NCI-H526 (cell line): ENCODE data around the gene POLD1.
A peak's percentile ranks its signal among the peaks of the same experiment; 100 is the strongest.
"Not testable (repeated sequence)": the region's sequence is repeated elsewhere in the genome, so short reads cannot be mapped to it uniquely, and the experiment has no call there.

Experiments used
- DNase-seq, 2 experiments: peaks; one replicate each; lab custom pipeline; 2025; lab: John Stamatoyannopoulos, UW

POLD1 gene

DNA sequence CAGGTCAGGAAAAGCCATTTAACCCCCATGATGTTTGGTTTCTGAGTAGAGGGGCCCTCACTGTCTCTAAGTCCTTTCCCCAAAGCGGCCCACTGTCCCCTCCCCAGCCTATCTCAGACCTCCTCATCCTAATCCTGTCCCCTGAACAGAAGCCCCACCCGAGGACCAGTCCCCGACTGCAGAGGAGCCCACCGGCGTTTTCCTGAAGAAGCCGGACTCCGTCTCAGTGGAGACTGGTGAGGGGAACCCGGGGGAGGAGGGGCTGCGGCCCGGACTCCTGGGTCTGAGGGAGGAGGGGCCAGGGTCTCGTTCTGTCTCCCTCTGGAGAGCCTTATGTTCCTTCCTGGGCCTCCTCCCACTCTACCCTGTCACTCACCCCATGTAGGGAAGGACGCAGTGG is 51.5 kb downstream of the POLD1 start:
- DNase-seq = no peak

GRCh38 chr19:50437862-50438449 is 53.8 kb downstream of the POLD1 start:
- no peak for DNase-seq

DNA sequence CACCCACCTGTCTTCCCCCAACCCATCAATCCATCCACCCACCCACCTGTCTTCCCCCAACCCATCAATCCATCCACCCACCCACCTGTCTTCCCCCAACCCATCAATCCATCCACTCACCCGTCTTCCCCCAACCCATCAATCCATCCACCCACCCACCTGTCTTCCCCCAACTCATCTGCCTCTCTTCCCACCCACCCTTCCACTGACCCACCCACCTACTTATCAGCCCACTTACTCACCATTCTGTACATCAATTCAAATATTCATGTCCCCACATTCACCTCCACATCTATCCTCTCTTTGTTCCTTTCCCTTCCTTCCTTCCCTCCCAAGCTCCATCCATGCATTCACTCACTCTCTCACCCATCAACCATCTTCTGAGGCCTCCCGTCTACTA is 55.0 kb downstream of the POLD1 start:
- not testable (repeated sequence) for DNase-seq

- DNase-seq = no peak
Measured at GRCh38 chr19:50444059-50444458, 59.9 kb downstream of the POLD1 start.

DNA sequence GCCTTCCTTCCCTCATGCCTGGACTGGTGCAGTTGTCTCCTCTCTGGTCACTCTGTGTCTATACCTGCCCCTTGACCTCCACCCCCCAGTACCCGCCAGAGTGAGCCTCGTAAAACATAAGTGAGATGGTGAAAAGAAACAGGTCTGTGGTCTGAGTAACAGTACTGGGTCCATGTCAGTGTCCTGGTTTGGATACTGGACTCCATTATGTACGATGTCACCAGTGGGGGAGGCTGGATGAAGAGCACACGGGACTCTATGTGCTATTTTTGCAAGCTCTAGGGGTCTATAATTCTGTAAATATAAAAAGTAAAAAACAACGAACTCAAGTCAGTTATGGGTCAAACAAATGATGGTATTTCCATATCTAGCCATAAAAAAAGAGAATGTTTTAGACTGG is 62.9 kb downstream of the POLD1 start:
- no peak for DNase-seq

GRCh38 chr19:50447750-50448149 is 63.6 kb downstream of the POLD1 start:
- no peak for DNase-seq

DNA sequence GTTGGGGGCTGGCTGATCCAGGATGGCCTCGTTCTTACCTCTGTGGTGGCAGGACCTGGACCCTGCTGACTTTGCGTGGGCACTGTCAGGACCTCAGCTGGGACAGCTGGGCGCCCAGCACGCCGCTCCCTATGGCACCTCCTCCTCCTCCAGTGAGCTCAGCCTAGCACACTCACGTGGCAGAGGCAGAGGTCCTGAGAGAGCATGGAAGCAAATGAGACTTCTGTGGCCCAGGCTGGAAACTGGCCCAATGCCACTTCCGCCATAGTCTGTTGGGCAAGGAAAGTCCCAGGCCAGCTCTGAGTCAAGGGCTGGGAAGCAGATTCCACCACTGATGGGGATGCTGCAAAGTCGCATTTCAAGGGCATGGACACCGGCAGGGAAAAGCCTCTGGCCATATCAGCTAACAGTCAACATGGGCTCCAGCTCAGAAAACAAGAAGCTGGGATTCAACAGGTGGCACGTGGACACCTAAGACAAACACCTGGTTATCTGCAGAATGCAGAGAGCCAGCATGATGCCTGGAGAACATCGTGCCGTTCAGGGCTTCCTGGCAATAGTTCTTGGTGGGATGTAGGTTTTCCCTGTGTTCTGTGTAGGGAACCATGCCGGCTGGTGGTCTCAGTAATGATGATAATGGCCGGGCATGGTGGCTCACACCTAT is 65.2 kb downstream of the POLD1 start:
- peak in 1 of 2 experiments; percentile 20 for DNase-seq

DNA sequence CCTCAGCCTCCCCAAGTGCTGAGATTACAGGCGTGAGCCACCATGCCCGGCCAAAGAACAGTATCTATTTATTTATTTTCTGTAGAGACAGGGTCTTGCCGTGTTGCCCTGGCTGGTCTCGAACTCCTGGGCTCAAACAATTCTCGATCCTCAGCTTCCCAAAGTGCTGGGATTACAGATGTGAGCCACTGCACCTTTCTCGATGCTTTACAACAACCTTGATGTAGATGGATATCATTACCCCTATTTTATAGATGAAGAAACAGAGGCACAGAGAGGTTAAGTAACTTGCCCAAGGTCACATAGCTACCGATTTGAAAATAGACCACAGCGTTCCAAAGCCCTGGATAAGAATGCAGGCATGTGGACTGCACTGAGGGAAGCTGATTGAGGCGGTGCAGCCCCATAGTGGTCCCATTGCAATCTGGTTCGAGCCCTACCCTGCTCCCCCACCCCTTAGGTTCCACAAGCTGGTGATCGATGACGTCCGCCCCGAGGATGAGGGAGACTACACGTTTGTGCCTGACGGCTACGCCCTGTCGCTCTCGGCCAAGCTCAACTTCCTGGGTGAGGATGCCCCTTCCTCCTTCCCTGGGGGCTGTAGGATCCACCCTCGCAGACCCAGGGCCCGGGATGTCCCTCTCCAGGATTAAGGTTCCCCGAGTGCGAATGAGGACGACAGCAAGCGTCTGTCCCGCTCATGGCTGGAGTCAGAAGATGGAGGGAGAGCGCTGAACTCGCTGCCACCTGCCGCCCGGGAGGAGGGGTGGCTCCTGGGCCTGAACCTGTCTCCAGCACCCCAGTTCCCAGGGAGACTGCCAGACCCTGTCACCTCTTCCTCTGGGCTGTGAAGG is 66.4 kb downstream of the POLD1 start:
- no peak for DNase-seq

- no peak for DNase-seq
Measured at GRCh38 chr19:50451223-50451534, 67.0 kb downstream of the POLD1 start.

- no peak for DNase-seq
Measured at GRCh38 chr19:50453243-50453642, 69.1 kb downstream of the POLD1 start.

- no peak for DNase-seq
Measured at GRCh38 chr19:50455992-50456391, 71.8 kb downstream of the POLD1 start.

GRCh38 chr19:50457300-50457699 is 73.2 kb downstream of the POLD1 start:
- DNase-seq = no peak

DNA sequence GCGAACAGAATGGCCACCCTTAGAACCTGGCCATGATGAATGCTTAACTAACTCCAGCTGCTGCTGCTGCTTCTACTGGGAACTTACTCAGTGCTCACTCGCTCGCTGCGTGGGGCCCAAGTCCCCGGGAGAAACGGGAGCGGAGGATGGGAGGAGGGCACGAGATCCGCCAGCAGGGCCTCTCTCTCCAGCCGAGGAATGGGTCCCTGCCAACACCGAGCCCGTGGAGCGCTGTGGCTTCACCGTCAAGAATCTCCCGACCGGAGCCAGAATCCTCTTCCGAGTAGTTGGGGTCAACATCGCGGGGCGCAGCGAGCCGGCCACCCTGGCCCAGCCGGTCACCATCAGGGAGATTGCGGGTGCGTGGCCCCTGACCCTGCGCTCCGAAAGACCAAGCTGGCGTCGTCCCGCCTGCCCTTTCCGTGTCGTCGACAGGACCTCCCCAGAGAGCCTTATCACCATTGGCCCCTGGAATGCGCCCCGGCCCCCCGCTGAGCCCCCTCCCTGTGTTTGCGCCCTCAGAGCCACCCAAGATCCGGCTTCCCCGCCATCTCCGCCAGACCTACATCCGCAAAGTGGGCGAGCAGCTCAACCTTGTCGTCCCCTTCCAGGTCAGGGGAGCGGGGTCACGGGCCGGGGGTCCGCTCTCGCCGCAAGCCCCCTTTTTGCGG is 74.4 kb downstream of the POLD1 start:
- DNase-seq = peak in 1 of 2 experiments; percentile 23

DNA sequence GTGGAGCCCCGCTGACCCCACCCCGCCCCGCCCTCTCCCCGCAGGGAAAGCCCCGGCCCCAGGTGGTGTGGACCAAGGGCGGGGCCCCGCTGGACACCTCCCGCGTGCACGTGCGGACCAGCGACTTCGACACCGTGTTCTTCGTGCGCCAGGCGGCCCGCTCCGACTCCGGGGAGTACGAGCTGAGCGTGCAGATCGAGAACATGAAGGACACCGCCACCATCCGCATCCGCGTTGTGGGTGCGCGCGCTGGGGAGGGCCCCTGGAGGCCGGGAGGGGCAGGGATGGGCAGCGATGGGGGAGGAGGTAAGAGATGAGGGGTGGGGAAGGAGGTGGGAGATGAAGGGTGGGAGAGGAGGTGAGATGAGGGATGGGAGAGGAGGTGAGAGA is 74.9 kb downstream of the POLD1 start:
- DNase-seq = no peak

DNA sequence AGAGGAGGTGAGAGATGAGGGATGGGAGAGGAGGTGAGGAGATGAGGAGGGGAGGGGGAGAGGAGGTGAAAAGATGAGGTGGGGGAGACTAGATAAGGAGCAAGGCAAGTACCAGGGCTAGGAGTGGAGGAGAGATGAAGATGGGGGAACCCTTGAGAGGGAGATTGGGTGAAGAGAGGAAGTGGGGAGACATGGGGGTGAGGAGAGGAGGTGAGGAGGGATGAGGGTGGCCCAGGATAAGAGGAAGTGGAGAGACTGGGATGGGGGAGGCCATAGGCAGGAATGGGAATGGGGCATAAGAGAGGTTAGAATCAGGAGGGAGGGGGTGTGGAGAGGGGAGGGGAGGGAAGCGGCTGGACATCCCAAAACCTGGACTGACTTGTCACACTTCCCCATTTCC is 75.5 kb downstream of the POLD1 start:
- DNase-seq = no peak

GRCh38 chr19:50460161-50460765 is 76.1 kb downstream of the POLD1 start:
- no peak for DNase-seq

DNA sequence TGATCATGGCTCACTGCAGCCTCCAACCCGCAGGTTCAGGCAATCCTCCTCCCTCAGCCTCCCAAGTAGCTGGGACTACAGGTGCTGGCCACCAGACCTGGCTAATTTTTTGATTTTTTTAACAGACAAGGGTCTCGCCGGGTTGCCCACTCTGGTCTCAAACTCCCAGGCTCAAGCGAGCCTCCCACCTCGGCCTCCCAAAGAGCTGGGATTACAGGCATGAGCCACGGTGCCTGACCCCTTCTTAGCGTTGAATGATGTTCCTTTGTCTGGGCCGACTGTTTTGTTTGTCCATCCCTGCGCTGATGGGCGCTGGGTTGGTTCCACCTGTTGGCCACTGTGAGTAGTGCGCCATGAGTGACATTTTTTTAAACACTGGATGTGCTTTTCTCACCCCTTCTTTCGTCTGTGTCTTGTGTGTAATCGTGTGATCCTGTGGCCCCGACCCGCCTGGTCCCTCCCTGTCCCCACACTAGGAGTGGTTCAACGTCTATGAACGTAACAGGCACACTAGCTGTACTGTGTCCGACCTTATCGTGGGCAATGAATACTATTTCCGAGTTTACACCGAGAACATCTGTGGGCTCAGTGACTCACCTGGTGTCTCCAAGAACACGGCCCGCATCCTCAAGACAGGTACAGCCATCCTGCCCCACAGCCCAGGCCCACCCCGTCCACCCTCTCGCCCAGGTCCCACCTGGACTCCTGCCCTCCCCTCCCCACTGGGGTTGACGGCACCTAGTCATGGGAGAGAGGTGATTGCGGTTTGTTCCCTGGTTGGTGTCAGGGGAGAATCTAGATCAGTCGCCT is 77.1 kb downstream of the POLD1 start:
- peak; percentile 62 to 83 for DNase-seq

DNA sequence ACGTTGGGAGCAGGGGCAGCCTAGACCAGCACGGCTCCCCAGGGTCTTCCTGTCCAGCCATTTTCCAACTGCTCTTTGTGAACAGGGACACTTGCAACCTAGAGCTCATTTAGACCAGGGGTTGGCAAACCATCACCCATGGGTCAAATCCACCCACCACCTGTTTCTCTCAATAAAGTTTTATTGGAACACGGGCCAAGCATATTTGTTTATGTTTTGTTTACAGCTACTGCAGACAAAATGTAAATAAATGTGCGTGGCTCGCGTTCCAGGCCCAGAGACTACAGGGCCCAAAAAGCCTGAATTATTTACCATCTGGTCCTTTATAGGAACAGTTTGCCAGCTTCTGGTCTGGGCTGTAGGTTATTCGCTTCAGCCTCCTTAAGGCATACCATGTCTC is 78.8 kb downstream of the POLD1 start:
- no peak for DNase-seq

- DNase-seq = no peak
Measured at GRCh38 chr19:50464348-50464747, 80.2 kb downstream of the POLD1 start.

GRCh38 chr19:50465000-50465399 is 80.9 kb downstream of the POLD1 start:
- DNase-seq = no peak

DNA sequence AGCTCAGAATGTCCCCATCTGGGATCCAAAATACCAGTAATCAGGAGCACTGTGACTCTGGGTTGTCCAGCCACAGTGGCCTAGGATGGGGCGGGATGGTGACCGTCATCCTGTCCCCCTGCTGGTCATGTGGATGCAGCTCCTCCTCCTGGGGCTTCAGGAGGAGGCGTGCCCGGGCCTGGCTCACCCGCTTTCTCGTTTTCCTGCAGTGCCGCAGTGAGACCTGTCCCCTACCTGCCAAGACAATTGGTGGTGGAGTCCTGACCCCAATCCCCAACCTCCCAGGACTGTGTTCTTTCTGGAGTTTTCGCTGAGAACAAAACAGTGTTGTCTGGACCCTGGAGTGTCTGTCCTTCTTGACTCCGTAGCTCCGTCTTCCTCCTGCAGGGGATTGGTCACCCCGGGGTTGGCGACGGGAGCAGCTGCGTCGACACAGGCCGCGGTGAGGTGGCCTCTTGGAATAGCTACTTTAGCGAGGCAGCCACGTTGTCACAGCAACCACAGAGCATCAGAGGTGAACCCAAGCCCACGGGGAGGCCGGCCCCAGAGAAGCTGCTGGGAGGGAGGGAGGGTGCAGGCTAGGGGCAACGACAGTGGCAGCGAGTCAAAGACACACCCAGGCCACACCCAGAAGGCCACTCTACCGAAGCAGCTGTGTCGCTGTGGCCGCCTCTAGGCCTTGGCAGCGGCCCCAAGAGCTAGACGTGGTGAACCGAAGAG is 82.0 kb downstream of the POLD1 start:
- peak in 1 of 2 experiments; percentile 26 for DNase-seq
